H1 (cell line): ENCODE measurements around the gene STAM. TPM values are rescaled to one million over a fixed set of nuclear protein-coding genes. Genes with fewer than 3 reads are reported as not detected.

Experiments
- CTCF ChIA-PET: fragments of 300-600 bp; sonication (Branson Sonifier 250); formaldehyde crosslinking; loops from one replicate; lab custom pipeline; 2021; ENCODE audit not compliant: partially characterized antibody; lab: Charles Lee
- POLR2A ChIA-PET: fragments of 300-600 bp; sonication (Branson Sonifier 250); formaldehyde crosslinking; loops from one replicate; lab custom pipeline; 2021; ENCODE audit warnings: inconsistent platforms; ENCODE audit not compliant: partially characterized antibody; lab: Charles Lee
- DNase-seq, 2 experiments: peaks; one replicate each; pipeline versions ENCODE4 v3.0.0 to v3.0.0-alpha.2; 2010 to 2022; ENCODE audit warnings: low spot score in 2 of 2, low read depth in 1 of 2, mixed read lengths in 1 of 2
- FAIRE-seq: peaks from 2 replicates; lab custom pipeline; 2011; peaks lifted over from hg19 to GRCh38; lab: Jason Lieb, UNC
- H2AFZ ChIP-seq: 2 replicates; pipeline ENCODE4 v1.8.1; 2012; ENCODE audit warnings: low read length, inconsistent platforms
- H2AK5ac ChIP-seq: 2 replicates; pipeline ENCODE4 v1.6.1; 2013; ENCODE audit warnings: low read depth, low read length
- H2BK120ac ChIP-seq: replicated peaks from 2 replicates; pipeline ENCODE3; 2013; ENCODE audit warnings: low read depth, low read length, inconsistent platforms
- H2BK12ac ChIP-seq: 2 replicates; pipeline ENCODE4 v1.6.1; 2013; ENCODE audit warnings: low read depth, low read length
- H2BK15ac ChIP-seq: 2 replicates; pipeline ENCODE4 v1.6.1; 2013; ENCODE audit warnings: low read length
- H2BK20ac ChIP-seq: 2 replicates; pipeline ENCODE4 v1.6.1; 2013; ENCODE audit warnings: low read length
- H2BK5ac ChIP-seq: 2 replicates; pipeline ENCODE4 v1.6.1; 2013; ENCODE audit warnings: low read depth, low read length
- H3K14ac ChIP-seq: 2 replicates; pipeline ENCODE4 v1.6.1; 2013; ENCODE audit warnings: inconsistent platforms; ENCODE audit not compliant: insufficient read length
- H3K18ac ChIP-seq: 2 replicates; pipeline ENCODE4 v1.6.1; 2013; ENCODE audit warnings: low read length; ENCODE audit errors: extremely low read depth
- H3K23ac ChIP-seq: 2 replicates; pipeline ENCODE4 v1.6.1; 2013; ENCODE audit warnings: inconsistent platforms; ENCODE audit not compliant: insufficient read length
- H3K23me2 ChIP-seq: 2 replicates; pipeline ENCODE4 v1.6.1; 2013; ENCODE audit warnings: low read depth, low read length
- H3K27ac ChIP-seq: 2 replicates; pipeline ENCODE4 v1.6.1; 2011; ENCODE audit warnings: low read depth, low read length, inconsistent platforms
- H3K27me3 ChIP-seq, 4 experiments: replicated peaks in 1 of 4; 1 replicate in 1 of 4; 2 replicates in 3 of 4; pipeline versions ENCODE4 v1.6.1 to v1.8.1; 2011 to 2013; ENCODE audit warnings: low read length in 3 of 4, mild to moderate bottlenecking in 3 of 4, inconsistent platforms in 2 of 4, mixed read lengths in 2 of 4, moderate library complexity in 1 of 4; ENCODE audit not compliant: control insufficient read depth in 3 of 4, insufficient read depth in 3 of 4; ENCODE audit errors: extremely low read depth in 1 of 4
- H3K36me3 ChIP-seq, 4 experiments: 2 replicates each; pipeline versions ENCODE4 v1.6.1 to v1.8.1; 2011 to 2013; ENCODE audit warnings: mild to moderate bottlenecking in 4 of 4, low read length in 3 of 4, moderate library complexity in 2 of 4, control low read depth in 1 of 4, inconsistent platforms in 1 of 4; ENCODE audit not compliant: insufficient read depth in 4 of 4, control insufficient read depth in 2 of 4
- H3K4ac ChIP-seq: replicated peaks from 2 replicates; pipeline ENCODE3; 2013; ENCODE audit warnings: low read length, low read depth, mixed read lengths, inconsistent platforms; ENCODE audit not compliant: insufficient read length
- H3K4me1 ChIP-seq, 4 experiments: replicated peaks in 1 of 4; 1 replicate in 1 of 4; 2 replicates in 3 of 4; pipeline versions ENCODE4 v1.6.1 to v1.8.1; 2011 to 2013; ENCODE audit warnings: low read length in 3 of 4, inconsistent platforms in 2 of 4, mixed read lengths in 1 of 4; ENCODE audit not compliant: insufficient read depth in 4 of 4, control insufficient read depth in 3 of 4
- H3K4me2 ChIP-seq, 2 experiments: 2 replicates each; pipeline versions ENCODE4 v1.6.1 to v1.8.1; 2011 to 2013; ENCODE audit warnings: low read depth in 2 of 2, low read length in 2 of 2, control low read depth in 1 of 2, inconsistent platforms in 1 of 2, mild to moderate bottlenecking in 1 of 2; ENCODE audit not compliant: insufficient read depth in 1 of 2
- H3K4me3 ChIP-seq, 4 experiments: fragments of 200-600, 300-600 bp in 1 of 4; sonication (generic), shearing (Covaris generic), sonication (Bioruptor Twin) in 1 of 4; 2 replicates each; pipeline versions ENCODE4 v1.5.1 to v1.8.1; 2011 to 2016; ENCODE audit warnings: low read length in 4 of 4, low read depth in 3 of 4, control low read depth in 2 of 4, inconsistent platforms in 2 of 4, mild to moderate bottlenecking in 2 of 4, mixed read lengths in 1 of 4, moderate library complexity in 1 of 4; ENCODE audit not compliant: insufficient read depth in 2 of 4; ENCODE audit errors: extremely low read depth in 1 of 4
- H3K56ac ChIP-seq: replicated peaks from 2 replicates; pipeline ENCODE3; 2013; ENCODE audit warnings: low read depth, mild to moderate bottlenecking, mixed read lengths, low read length, inconsistent platforms; ENCODE audit not compliant: insufficient read length
- H3K79me1 ChIP-seq: 2 replicates; pipeline ENCODE4 v1.6.1; 2013; ENCODE audit warnings: low read depth, low read length, control low read depth
- H3K79me2 ChIP-seq, 2 experiments: 2 replicates each; pipeline versions ENCODE4 v1.6.1 to v1.8.1; 2012 to 2013; ENCODE audit warnings: low read length in 2 of 2, mild to moderate bottlenecking in 2 of 2, inconsistent platforms in 1 of 2; ENCODE audit not compliant: insufficient read depth in 2 of 2, control insufficient read depth in 1 of 2
- H3K9ac ChIP-seq, 4 experiments: replicated peaks in 1 of 4; 1 replicate in 1 of 4; 2 replicates in 3 of 4; pipeline versions ENCODE4 v1.6.1 to v1.8.1; 2011 to 2013; ENCODE audit warnings: low read depth in 3 of 4, low read length in 3 of 4, control low read depth in 2 of 4, mild to moderate bottlenecking in 2 of 4, moderate library complexity in 2 of 4, inconsistent platforms in 1 of 4; ENCODE audit errors: extremely low read depth in 1 of 4
- H3K9me3 ChIP-seq, 2 experiments: 2 replicates each; pipeline versions ENCODE4 v1.6.1 to v1.8.1; 2012 to 2013; ENCODE audit warnings: mild to moderate bottlenecking in 2 of 2, moderate library complexity in 2 of 2, control low read depth in 1 of 2, inconsistent platforms in 1 of 2, low read depth in 1 of 2, low read length in 1 of 2, mixed read lengths in 1 of 2; ENCODE audit not compliant: insufficient read depth in 2 of 2
- H4K20me1 ChIP-seq, 2 experiments: replicated peaks in 1 of 2; 2 replicates each; pipeline versions ENCODE3 to v1.8.1; 2011 to 2013; ENCODE audit warnings: inconsistent platforms in 2 of 2, low read length in 2 of 2, mild to moderate bottlenecking in 1 of 2; ENCODE audit not compliant: insufficient read depth in 2 of 2, control insufficient read depth in 1 of 2
- H4K5ac ChIP-seq: 2 replicates; pipeline ENCODE4 v1.6.1; 2013; ENCODE audit warnings: low read length, low read depth, mixed read lengths, inconsistent platforms; ENCODE audit not compliant: insufficient read length
- H4K8ac ChIP-seq: 2 replicates; pipeline ENCODE4 v1.8.0; 2013; ENCODE audit warnings: mild to moderate bottlenecking, moderate library complexity, low read length, inconsistent platforms; ENCODE audit not compliant: insufficient read depth; ENCODE audit errors: extremely low read depth
- H4K91ac ChIP-seq: replicated peaks from 2 replicates; pipeline ENCODE3; 2013; ENCODE audit warnings: low read length, mixed read lengths, inconsistent platforms; ENCODE audit not compliant: insufficient read length
- BRCA1 ChIP-seq: IDR thresholded peaks from 2 replicates; pipeline ENCODE4 v1.6.1; 2012; ENCODE audit warnings: low read depth, low read length, improper control_type of control experiment
- CREB1 ChIP-seq: IDR thresholded peaks from 2 replicates; pipeline ENCODE4 v1.6.1; 2012; ENCODE audit warnings: inconsistent platforms
- HDAC2 ChIP-seq, 2 experiments: fragments of 300-600 bp in 1 of 2; sonication (generic) in 1 of 2; IDR thresholded peaks; 2 replicates each; pipeline ENCODE4 v1.6.1; 2011 to 2012; ENCODE audit warnings: low read depth in 2 of 2, low read length in 2 of 2, mild to moderate bottlenecking in 2 of 2, moderate library complexity in 2 of 2, borderline replicate concordance in 1 of 2, inconsistent platforms in 1 of 2
- JUND ChIP-seq: IDR thresholded peaks from 2 replicates; pipeline ENCODE4 v1.6.1; 2011; ENCODE audit warnings: mild to moderate bottlenecking, improper control_type of control experiment, low read length
- MAFK ChIP-seq: IDR thresholded peaks from 2 replicates; pipeline ENCODE4 v1.6.1; 2012; ENCODE audit warnings: low read depth, mild to moderate bottlenecking, improper control_type of control experiment, low read length
- POLR2AphosphoS5 ChIP-seq: IDR thresholded peaks from 2 replicates; pipeline ENCODE4 v1.6.1; 2011; ENCODE audit warnings: low read depth, low read length
- YY1 ChIP-seq: IDR thresholded peaks from 2 replicates; pipeline ENCODE4 v1.6.1; 2011; ENCODE audit warnings: low read depth, mild to moderate bottlenecking, low read length
- WGBS, 2 experiments: shearing (Covaris generic) in 1 of 2; methylation state at CpG; one replicate each; pipeline versions ENCODE4 v1.1.6 to v1.1.7; 2013 to 2015; ENCODE audit warnings: low lambda C conversion rate in 2 of 2, mixed read lengths in 2 of 2, inconsistent platforms in 1 of 2, low coverage in 1 of 2, missing lambda C conversion rate in 1 of 2; ENCODE audit not compliant: insufficient replicate concordance in 2 of 2, insufficient coverage in 1 of 2, insufficient read length in 1 of 2; ENCODE audit errors: extremely low coverage in 1 of 2, missing lambda C conversion rate in 1 of 2; 5-methylcytosine and 5-hydroxymethylcytosine counted together
- polyA plus RNA-seq, 7 experiments: library from polyadenylated mRNA; depleted of rRNA in 3 of 7; stranded (reverse) in 5 of 7; unstranded in 2 of 7; fragments of >200 nt in 5 of 7; fragments of 200-250 nt in 2 of 7; gene quantifications; 1 replicate in 5 of 7; 2 replicates in 1 of 7; 4 replicates in 1 of 7; pipeline versions ENCODE4 v1.2.1 to v1.2.3, GENCODE V29; 2011 to 2013; ENCODE audit warnings: missing spikeins in 2 of 7, mixed read lengths in 2 of 7
- total RNA-seq: library from RNA; stranded (reverse); fragmentation: NEBNext Ultra II Directional; extraction: Animal tissue kit (Norgen Biotek cat#: 25700); gene quantifications from 2 replicates; pipeline ENCODE4 v1.2.1, GENCODE V29; 2021
- TF ChIP-seq, protein P1 (sequence below): IDR thresholded peaks from 2 replicates; pipeline ENCODE4 v1.6.1; 2011; ENCODE audit warnings: low read depth, mild to moderate bottlenecking, low read length; ENCODE audit not compliant: insufficient read depth

STAM gene
- total and polyA plus RNA-seq, 2 of the 8 experiments (the other 6 are each of a cell fraction or from before 2014, with no cell fraction given), result 22.0 to 27.8 TPM

DNA sequence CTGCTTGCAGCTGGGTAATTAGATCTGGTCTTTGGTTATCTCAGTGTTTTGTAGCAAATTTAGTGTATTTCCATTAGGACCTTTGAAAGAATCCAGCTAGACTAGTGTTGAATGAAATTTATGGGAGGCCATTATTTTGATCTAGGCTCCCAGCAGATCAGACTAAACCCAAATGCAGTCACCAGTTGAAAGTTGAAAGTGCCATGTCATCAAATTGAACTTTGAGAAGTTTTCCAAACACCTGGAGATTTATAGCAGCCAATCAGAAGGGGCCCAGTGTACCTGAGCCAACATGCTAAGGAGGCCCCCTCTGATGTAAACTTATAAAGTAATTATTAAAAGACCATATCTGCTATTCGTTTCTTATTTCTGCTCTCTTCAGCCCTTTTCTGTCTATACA lies 96.7 kb downstream of the STAM start:
- no peak overlapping the region for H3K14ac ChIP-seq
- no peaks in the 10 kb centered on the region for H3K36me3 ChIP-seq
- no peak overlapping the region for H2AK5ac ChIP-seq
- H2BK5ac ChIP-seq, result no peak overlapping the region
- no peak overlapping the region for H2BK15ac ChIP-seq
- no peak for TF ChIP-seq JUND
- no peak for TF ChIP-seq BRCA1
- no peak for TF ChIP-seq CREB1
- no peak for TF ChIP-seq HDAC2 (IDR thresholded peaks at IDR 0.05; ENCODE audit: borderline replicate concordance in 1 of 2, low read depth in 2 of 2, low read length in 2 of 2)
- TF ChIP-seq, protein P1, sequence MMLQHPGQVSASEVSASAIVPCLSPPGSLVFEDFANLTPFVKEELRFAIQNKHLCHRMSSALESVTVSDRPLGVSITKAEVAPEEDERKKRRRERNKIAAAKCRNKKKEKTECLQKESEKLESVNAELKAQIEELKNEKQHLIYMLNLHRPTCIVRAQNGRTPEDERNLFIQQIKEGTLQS, result no peak
- no peak for TF ChIP-seq POLR2AphosphoS5
- TF ChIP-seq YY1, result no peak
- TF ChIP-seq MAFK, result peak; percentile 58; the same call in 1 of the 2 replicates
- no peak overlapping the region for H3K27ac ChIP-seq
- H4K8ac ChIP-seq, result no peak overlapping the region
- 79% methylated on average over 1 of the region's 1 CpG; no CpG with 5 or more reads in 1 of the 2 experiments for WGBS, 2 experiments
- H3K79me1 ChIP-seq, result no peaks in the 10 kb centered on the region
- H4K5ac ChIP-seq, result no peak overlapping the region
- H3K23ac ChIP-seq, result no peak overlapping the region
- no peak overlapping the region for H3K56ac ChIP-seq
- no peak overlapping the region for H3K4me3 ChIP-seq
- no peaks in the 10 kb centered on the region for H3K9me3 ChIP-seq
- H2AFZ ChIP-seq, result no peak overlapping the region
- H3K79me2 ChIP-seq, result no peaks in the 10 kb centered on the region
- FAIRE-seq (no peak), DNase-seq (no peak)
- H3K18ac ChIP-seq, result no peak overlapping the region
- CTCF ChIA-PET, result interaction anchor here (0.7 kb wide), 1 partner anchor 29 kb away, joined by 3 read pairs; no protein-coding TSS in a partner anchor
- no peaks in the 10 kb centered on the region for H4K20me1 ChIP-seq
- no peaks in the 10 kb centered on the region; a peak in 1 of 7 replicates for H3K27me3 ChIP-seq
- no peak overlapping the region for H3K4me2 ChIP-seq
- POLR2A ChIA-PET, result no interaction called here
- H2BK120ac ChIP-seq, result no peak overlapping the region
- H4K91ac ChIP-seq, result no peak overlapping the region
- no peaks in the 10 kb centered on the region for H3K23me2 ChIP-seq
- no peak overlapping the region for H2BK20ac ChIP-seq
- H2BK12ac ChIP-seq, result no peak overlapping the region
- H3K4me1 ChIP-seq, result no peaks in the 10 kb centered on the region
- H3K4ac ChIP-seq, result no peak overlapping the region
- H3K9ac ChIP-seq, result no peak overlapping the region
